Embryonic facial prominence (tissue), 1 donor: ENCODE data around the gene EIF5.
"Not testable (repeated sequence)": the region's sequence is repeated elsewhere in the genome, so short reads cannot be mapped to it uniquely, and the experiment has no call there.

Source experiments
- DNase-seq: peaks from one replicate; pipeline ENCODE4 v3.0.0-alpha.2; 2016; ENCODE audit errors: extremely low spot score

Gene EIF5

GRCh38 chr14:103336191-103336590 is 2.2 kb downstream of the EIF5 start:
- no peak for DNase-seq

GRCh38 chr14:103337794-103338193 is 3.8 kb downstream of the EIF5 start:
- no peak for DNase-seq

GRCh38 chr14:103339561-103339960 is 5.5 kb downstream of the EIF5 start:
- no peak for DNase-seq

GRCh38 chr14:103340480-103341212 is 6.6 kb downstream of the EIF5 start:
- no peak for DNase-seq

- no peak for DNase-seq
Observed at GRCh38 chr14:103341250-103342129, 7.5 kb downstream of the EIF5 start.

GRCh38 chr14:103343164-103343879 is 9.3 kb downstream of the EIF5 start:
- no peak for DNase-seq

GRCh38 chr14:103343905-103344797 is 10.1 kb downstream of the EIF5 start:
- DNase-seq, result no peak

GRCh38 chr14:103346286-103346685 is 12.2 kb downstream of the EIF5 start:
- DNase-seq, result no peak

GRCh38 chr14:103347091-103347815 is 13.2 kb downstream of the EIF5 start:
- no peak for DNase-seq

GRCh38 chr14:103348154-103348553 is 14.1 kb downstream of the EIF5 start:
- DNase-seq, result no peak

- no peak for DNase-seq
Observed at GRCh38 chr14:103349982-103350381, 15.9 kb downstream of the EIF5 start.

GRCh38 chr14:103353362-103353761 is 19.3 kb downstream of the EIF5 start:
- no peak for DNase-seq

- no peak for DNase-seq
Observed at GRCh38 chr14:103354141-103354540, 20.1 kb downstream of the EIF5 start.

- DNase-seq, result no peak
Observed at GRCh38 chr14:103356024-103356682, 22.1 kb downstream of the EIF5 start.

- DNase-seq, result not testable (repeated sequence)
Observed at GRCh38 chr14:103357552-103357951, 23.5 kb downstream of the EIF5 start.

- no peak for DNase-seq
Observed at GRCh38 chr14:103360548-103360947, 26.5 kb downstream of the EIF5 start.

GRCh38 chr14:103361867-103362266 is 27.8 kb downstream of the EIF5 start:
- no peak for DNase-seq

- DNase-seq, result no peak
Observed at GRCh38 chr14:103362780-103363179, 28.7 kb downstream of the EIF5 start.

GRCh38 chr14:103366741-103367140 is 32.7 kb downstream of the EIF5 start:
- no peak for DNase-seq

- DNase-seq, result no peak
Observed at GRCh38 chr14:103367995-103368394, 34.0 kb downstream of the EIF5 start.
